HEK293 (cell line): ENCODE measurements around the gene RILPL2.

Source experiments
- CTCF ChIA-PET: fragments of 350-600 bp; formaldehyde crosslinking; extraction: SDS; loops from one replicate; lab custom pipeline; 2021; ENCODE audit warnings: antibody characterized with exemption; lab: Yijun Ruan, JAX
- POLR2A ChIA-PET: fragments of 300-600 bp; formaldehyde crosslinking; extraction: SDS; loops from one replicate; lab custom pipeline; 2020; ENCODE audit warnings: antibody characterized with exemption, inconsistent platforms; lab: Yijun Ruan, JAX
- H3K27ac ChIP-seq: fragments of 200-500 bp; sonication (Bioruptor generic); 2 replicates; pipeline ENCODE4 v1.5.1; 2014; ENCODE audit warnings: low read depth, low read length, control low read depth, inconsistent platforms; ENCODE audit errors: extremely low read depth
- H3K36me3 ChIP-seq, 2 experiments: fragments of 200-500 bp in 1 of 2; sonication (Bioruptor generic) in 1 of 2; 1 replicate in 1 of 2; 2 replicates in 1 of 2; pipeline ENCODE4 v1.5.1; 2014 to 2017; ENCODE audit warnings: inconsistent platforms in 2 of 2, low read length in 2 of 2; ENCODE audit not compliant: control insufficient read depth in 2 of 2, insufficient read depth in 1 of 2
- H3K4me1 ChIP-seq: fragments of 200-500 bp; sonication (Bioruptor generic); 2 replicates; pipeline ENCODE4 v1.5.1; 2014; ENCODE audit warnings: mild to moderate bottlenecking, low read length, inconsistent platforms; ENCODE audit not compliant: control insufficient read depth, insufficient read depth
- H3K4me3 ChIP-seq: 2 replicates; pipeline ENCODE4 v1.5.1; 2011; ENCODE audit warnings: low read depth, mild to moderate bottlenecking, control low read depth, low read length, moderate library complexity
- H3K9me3 ChIP-seq: fragments of 200-500 bp; sonication (Bioruptor generic); 2 replicates; pipeline ENCODE4 v1.5.1; 2014; ENCODE audit warnings: low read depth, low read length, inconsistent platforms; ENCODE audit not compliant: control insufficient read depth, insufficient read depth
- KLF1 ChIP-seq: fragments of 450-650 bp; formaldehyde crosslinking; IDR thresholded peaks from 2 replicates; pipeline ENCODE4 v1.5.1; 2016; ENCODE audit warnings: missing biosample characterization, missing genetic modification characterization
- MYNN ChIP-seq: fragments of 450-650 bp; formaldehyde crosslinking; IDR thresholded peaks from 2 replicates; pipeline ENCODE4 v1.5.1; 2016; ENCODE audit warnings: missing biosample characterization, missing genetic modification characterization, borderline replicate concordance
- SP7 ChIP-seq: fragments of 450-650 bp; formaldehyde crosslinking; IDR thresholded peaks from 2 replicates; pipeline ENCODE4 v1.5.1; 2016; ENCODE audit warnings: missing biosample characterization, missing genetic modification characterization
- ZBTB1 ChIP-seq: fragments of 450-650 bp; formaldehyde crosslinking; IDR thresholded peaks from 2 replicates; pipeline ENCODE4 v1.5.1; 2016; ENCODE audit warnings: missing biosample characterization, missing genetic modification characterization
- ZBTB20 ChIP-seq: fragments of 450-650 bp; formaldehyde crosslinking; IDR thresholded peaks from 2 replicates; pipeline ENCODE4 v1.5.1; 2016; ENCODE audit warnings: missing biosample characterization, missing genetic modification characterization
- ZBTB21 ChIP-seq: fragments of 450-650 bp; formaldehyde crosslinking; IDR thresholded peaks from 2 replicates; pipeline ENCODE4 v1.5.1; 2017; ENCODE audit warnings: missing biosample characterization, missing genetic modification characterization
- ZEB2 ChIP-seq: fragments of 450-650 bp; formaldehyde crosslinking; IDR thresholded peaks from 2 replicates; pipeline ENCODE4 v1.5.1; 2016; ENCODE audit warnings: missing biosample characterization, missing genetic modification characterization
- ZFP3 ChIP-seq: fragments of 450-650 bp; formaldehyde crosslinking; IDR thresholded peaks from 2 replicates; pipeline ENCODE4 v1.5.1; 2016; ENCODE audit warnings: low read depth, missing biosample characterization, missing genetic modification characterization
- ZFP41 ChIP-seq: fragments of 450-650 bp; formaldehyde crosslinking; IDR thresholded peaks from 2 replicates; pipeline ENCODE4 v1.5.1; 2016; ENCODE audit warnings: missing biosample characterization, missing genetic modification characterization, borderline replicate concordance
- ZNF121 ChIP-seq: fragments of 450-650 bp; formaldehyde crosslinking; IDR thresholded peaks from 2 replicates; pipeline ENCODE4 v1.5.1; 2016; ENCODE audit warnings: missing biosample characterization, missing genetic modification characterization
- ZNF146 ChIP-seq: fragments of 450-650 bp; formaldehyde crosslinking; IDR thresholded peaks from 2 replicates; pipeline ENCODE4 v1.5.1; 2016; ENCODE audit warnings: missing biosample characterization, missing genetic modification characterization
- ZNF292 ChIP-seq: fragments of 450-650 bp; formaldehyde crosslinking; IDR thresholded peaks from 2 replicates; pipeline ENCODE4 v1.5.1; 2016; ENCODE audit warnings: low read depth, missing biosample characterization, missing genetic modification characterization, borderline replicate concordance
- ZNF473 ChIP-seq: fragments of 450-650 bp; formaldehyde crosslinking; IDR thresholded peaks from 2 replicates; pipeline ENCODE4 v1.5.1; 2017; ENCODE audit warnings: missing biosample characterization, missing genetic modification characterization
- ZNF621 ChIP-seq: fragments of 450-650 bp; formaldehyde crosslinking; IDR thresholded peaks from 2 replicates; pipeline ENCODE4 v1.5.1; 2017; ENCODE audit warnings: missing biosample characterization, missing genetic modification characterization
- ZNF626 ChIP-seq: fragments of 450-650 bp; sonication (Bioruptor Pico); formaldehyde crosslinking; IDR thresholded peaks from 2 replicates; pipeline ENCODE4 v1.5.1; 2018; ENCODE audit warnings: missing biosample characterization, missing genetic modification characterization, inconsistent platforms
- ZNF701 ChIP-seq: fragments of 450-650 bp; formaldehyde crosslinking; IDR thresholded peaks from 2 replicates; pipeline ENCODE4 v1.5.1; 2016; ENCODE audit warnings: missing biosample characterization, missing genetic modification characterization
- ZNF768 ChIP-seq: fragments of 450-650 bp; formaldehyde crosslinking; IDR thresholded peaks from 2 replicates; pipeline ENCODE4 v1.5.1; 2018; ENCODE audit warnings: missing biosample characterization, mild to moderate bottlenecking, missing genetic modification characterization
- TF ChIP-seq, protein P1 (sequence below): IDR thresholded peaks from 2 replicates; pipeline ENCODE4 v1.6.1; 2011; ENCODE audit warnings: mild to moderate bottlenecking, low read depth, low read length, borderline replicate concordance
- TF ChIP-seq, protein P2 (sequence below): fragments of 450-650 bp; formaldehyde crosslinking; IDR thresholded peaks from 2 replicates; pipeline ENCODE4 v1.5.1; 2017; ENCODE audit warnings: missing biosample characterization, missing genetic modification characterization
- TF ChIP-seq, protein P3 (sequence below): fragments of 450-650 bp; formaldehyde crosslinking; IDR thresholded peaks from 2 replicates; pipeline ENCODE4 v1.5.1; 2016; ENCODE audit warnings: missing biosample characterization, missing genetic modification characterization

The RILPL2 gene

DNA sequence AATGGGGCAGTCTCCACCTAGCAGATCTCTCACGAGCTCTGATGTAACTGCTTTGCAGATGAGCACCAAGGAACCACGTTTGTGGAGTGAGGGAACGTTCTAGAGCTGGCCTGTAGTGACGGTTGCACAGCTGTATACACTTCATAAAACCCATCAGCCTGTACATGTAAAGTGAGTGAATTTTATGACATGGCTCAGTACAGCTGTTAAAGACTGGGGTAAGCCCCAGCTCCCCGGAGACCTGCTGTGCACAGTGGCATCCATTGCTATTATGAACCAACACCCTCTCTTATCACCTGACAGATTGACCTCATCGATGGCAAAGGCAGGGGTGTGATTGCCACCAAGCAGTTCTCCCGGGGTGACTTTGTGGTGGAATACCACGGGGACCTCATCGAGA lies 31.9 kb downstream of the RILPL2 start:
- Histone ChIP-seq H3K27ac (no peak overlapping the region; the same call in 1 of the 2 replicates), H3K4me3 (no peak overlapping the region)
- CTCF ChIA-PET, result interaction anchor here (1.1 kb wide), 1 partner anchor 39 kb away, joined by 3 read pairs; no protein-coding TSS in a partner anchor
- no peak for TF ChIP-seq ZBTB21 (tag by site-specific recombination)
- TF ChIP-seq ZNF621 (tag by site-specific recombination), result no peak
- TF ChIP-seq, protein P1, sequence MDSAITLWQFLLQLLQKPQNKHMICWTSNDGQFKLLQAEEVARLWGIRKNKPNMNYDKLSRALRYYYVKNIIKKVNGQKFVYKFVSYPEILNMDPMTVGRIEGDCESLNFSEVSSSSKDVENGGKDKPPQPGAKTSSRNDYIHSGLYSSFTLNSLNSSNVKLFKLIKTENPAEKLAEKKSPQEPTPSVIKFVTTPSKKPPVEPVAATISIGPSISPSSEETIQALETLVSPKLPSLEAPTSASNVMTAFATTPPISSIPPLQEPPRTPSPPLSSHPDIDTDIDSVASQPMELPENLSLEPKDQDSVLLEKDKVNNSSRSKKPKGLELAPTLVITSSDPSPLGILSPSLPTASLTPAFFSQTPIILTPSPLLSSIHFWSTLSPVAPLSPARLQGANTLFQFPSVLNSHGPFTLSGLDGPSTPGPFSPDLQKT, result no peak
- TF ChIP-seq ZNF768 (tag by site-specific recombination), result no peak
- TF ChIP-seq, protein P2, sequence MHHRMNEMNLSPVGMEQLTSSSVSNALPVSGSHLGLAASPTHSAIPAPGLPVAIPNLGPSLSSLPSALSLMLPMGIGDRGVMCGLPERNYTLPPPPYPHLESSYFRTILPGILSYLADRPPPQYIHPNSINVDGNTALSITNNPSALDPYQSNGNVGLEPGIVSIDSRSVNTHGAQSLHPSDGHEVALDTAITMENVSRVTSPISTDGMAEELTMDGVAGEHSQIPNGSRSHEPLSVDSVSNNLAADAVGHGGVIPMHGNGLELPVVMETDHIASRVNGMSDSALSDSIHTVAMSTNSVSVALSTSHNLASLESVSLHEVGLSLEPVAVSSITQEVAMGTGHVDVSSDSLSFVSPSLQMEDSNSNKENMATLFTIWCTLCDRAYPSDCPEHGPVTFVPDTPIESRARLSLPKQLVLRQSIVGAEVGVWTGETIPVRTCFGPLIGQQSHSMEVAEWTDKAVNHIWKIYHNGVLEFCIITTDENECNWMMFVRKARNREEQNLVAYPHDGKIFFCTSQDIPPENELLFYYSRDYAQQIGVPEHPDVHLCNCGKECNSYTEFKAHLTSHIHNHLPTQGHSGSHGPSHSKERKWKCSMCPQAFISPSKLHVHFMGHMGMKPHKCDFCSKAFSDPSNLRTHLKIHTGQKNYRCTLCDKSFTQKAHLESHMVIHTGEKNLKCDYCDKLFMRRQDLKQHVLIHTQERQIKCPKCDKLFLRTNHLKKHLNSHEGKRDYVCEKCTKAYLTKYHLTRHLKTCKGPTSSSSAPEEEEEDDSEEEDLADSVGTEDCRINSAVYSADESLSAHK (tag by site-specific recombination), result no peak
- TF ChIP-seq ZBTB20 (tag by site-specific recombination), result no peak
- TF ChIP-seq ZNF473 (tag by site-specific recombination), result no peak
- TF ChIP-seq ZNF626 (tag by site-specific recombination), result no peak
- no peak for TF ChIP-seq SP7
- no peak for TF ChIP-seq ZEB2 (tag by site-specific recombination)
- TF ChIP-seq ZFP41 (tag by site-specific recombination), result no peak
- TF ChIP-seq, all 188 proteins: peak for 0
- Histone ChIP-seq H3K9me3 (no peaks in the 10 kb centered on the region), H3K4me1 (no peaks in the 10 kb centered on the region), H3K36me3 (peaks cover 60 to 77% of the 10 kb centered on the region in 2 experiments)
- POLR2A ChIA-PET, result interaction anchor here (0.9 kb wide), 1 partner anchor 48 kb away, joined by 5 read pairs; no protein-coding TSS in a partner anchor

DNA sequence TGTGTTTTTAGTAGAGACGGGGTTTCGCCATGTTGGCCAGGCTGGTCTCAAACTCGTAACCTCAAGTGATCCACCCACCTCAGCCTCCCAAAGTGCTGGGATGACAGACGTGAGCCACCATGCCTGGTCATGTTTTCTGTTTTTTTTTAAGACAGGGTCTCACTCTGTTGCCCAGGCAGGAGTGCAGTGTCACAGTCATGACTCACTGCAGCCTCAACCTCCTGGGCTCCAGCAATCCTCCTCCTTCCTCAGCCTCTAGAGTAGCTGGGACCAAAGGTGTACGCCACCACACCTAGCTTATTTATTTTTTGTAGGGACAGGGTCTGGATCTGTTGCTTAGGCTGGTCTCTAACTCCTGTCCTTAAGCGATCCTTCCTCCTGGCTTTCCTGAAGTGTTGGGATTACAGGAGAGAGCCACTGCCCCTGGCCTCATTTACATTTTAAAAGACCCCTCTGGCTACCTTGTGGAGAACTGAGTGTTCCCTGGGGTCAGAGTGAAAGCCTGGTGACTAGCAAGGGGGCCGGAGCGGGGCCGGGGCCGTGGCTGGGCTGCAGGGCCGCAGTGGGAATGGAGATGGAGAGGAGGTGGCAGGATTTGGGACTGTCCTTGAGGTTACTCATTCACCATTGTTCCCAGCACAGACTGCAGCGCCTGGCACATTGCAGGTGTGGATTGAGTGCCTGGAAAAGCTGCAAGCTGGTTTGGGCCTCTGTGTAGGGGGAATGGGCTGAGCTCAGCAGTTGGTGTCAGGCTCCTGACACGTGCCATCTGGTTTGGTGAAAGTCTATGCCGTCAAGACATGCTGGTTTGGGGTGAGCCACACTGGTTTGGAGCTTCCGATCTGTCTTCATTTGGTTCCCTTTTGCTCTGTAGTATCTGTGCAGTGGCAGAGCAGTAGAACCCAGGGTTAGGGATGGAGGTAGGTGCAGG lies 34.5 kb downstream of the RILPL2 start:
- POLR2A ChIA-PET, result no interaction called here
- Histone ChIP-seq H3K36me3 (peaks cover 71 to 87% of the 10 kb centered on the region in 2 experiments), H3K27ac (0 out of 2 replicates have a peak overlapping the region, but pooled peaks have one; percentile 9), H3K4me3 (no peak overlapping the region), H3K9me3 (no peaks in the 10 kb centered on the region), H3K4me1 (no peaks in the 10 kb centered on the region)
- TF ChIP-seq ZNF121 (tag by site-specific recombination) (0 out of 2 replicates have a peak, but pooled peaks have one; percentile 65), ZNF701 (tag by site-specific recombination) (no peak)
- CTCF ChIA-PET, result no interaction called here

DNA sequence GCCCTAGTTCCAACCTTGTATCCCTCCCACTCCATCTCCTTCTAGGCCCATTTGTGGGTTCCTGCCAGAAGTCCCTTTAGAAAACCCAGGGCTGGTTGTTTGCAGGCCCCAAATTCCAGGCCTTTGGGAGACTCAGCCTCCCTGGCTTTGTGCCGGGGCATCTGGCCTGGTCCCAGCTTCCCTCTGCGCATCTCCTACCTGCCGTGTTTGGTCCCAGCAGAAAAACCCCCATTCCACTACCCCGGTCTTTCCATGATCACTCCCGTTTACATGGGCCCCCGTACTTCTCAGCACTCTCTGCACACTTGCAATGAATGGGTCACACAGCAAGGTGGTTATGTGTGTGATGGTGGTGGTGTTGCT lies 37.2 kb downstream of the RILPL2 start:
- Histone ChIP-seq H3K4me3 (no peak overlapping the region), H3K36me3 (peaks cover 62 to 87% of the 10 kb centered on the region in 2 experiments)
- POLR2A ChIA-PET, result no interaction called here

More for the DNA sequence above, 37.2 kb downstream of the RILPL2 start:
- Histone ChIP-seq H3K9me3 (no peaks in the 10 kb centered on the region), H3K27ac (no peak overlapping the region)
- CTCF ChIA-PET, result no interaction called here
- TF ChIP-seq KLF1, result no peak
- TF ChIP-seq, protein P3, sequence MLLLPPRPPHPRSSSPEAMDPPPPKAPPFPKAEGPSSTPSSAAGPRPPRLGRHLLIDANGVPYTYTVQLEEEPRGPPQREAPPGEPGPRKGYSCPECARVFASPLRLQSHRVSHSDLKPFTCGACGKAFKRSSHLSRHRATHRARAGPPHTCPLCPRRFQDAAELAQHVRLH, result no peak
- 0 out of 2 replicates have a peak, but pooled peaks have one; percentile 48 for TF ChIP-seq ZFP3 (tag by site-specific recombination)
- TF ChIP-seq ZNF146, result no peak
- TF ChIP-seq ZNF292 (tag by site-specific recombination), result no peak
- TF ChIP-seq ZBTB1 (tag by site-specific recombination), result no peak
- TF ChIP-seq MYNN (tag by site-specific recombination), result no peak
- TF ChIP-seq, all 188 proteins: peak for 1
- H3K4me1 ChIP-seq, result no peaks in the 10 kb centered on the region
